ENCODE results near the gene DTD1.

Gene DTD1

GRCh38 chr20:18613553-18613952 is 25.7 kb downstream of the DTD1 start:
- no peaks in the 10 kb centered on the region for H3K4me1 ChIP-seq (ENCODE audit: control insufficient read depth in 1 of 2, insufficient read depth in 1 of 2, low read depth in 1 of 2, low read length in 1 of 2)

GRCh38 chr20:18614244-18614643 is 26.4 kb downstream of the DTD1 start:
- H3K4me3 ChIP-seq (ENCODE audit: low read depth in 1 of 2, low read length in 1 of 2) = no peak overlapping the region

More at GRCh38 chr20:18613553-18613952, 25.7 kb downstream of the DTD1 start:
- Histone ChIP-seq H3K9me3 (no peaks in the 10 kb centered on the region), H3K27ac (no peak overlapping the region), H3K36me3 (no peaks in the 10 kb centered on the region), H3K27me3 (no peaks in the 10 kb centered on the region), H3K4me3 (ENCODE audit: low read depth in 1 of 2, low read length in 1 of 2) (no peak overlapping the region)
- TF ChIP-seq CTCF (IDR thresholded peaks at IDR 0.05) = no peak

GRCh38 chr20:18615020-18615650 is 27.3 kb downstream of the DTD1 start:
- Histone ChIP-seq H3K27me3 (no peaks in the 10 kb centered on the region), H3K36me3 (no peaks in the 10 kb centered on the region), H3K4me3 (ENCODE audit: low read depth in 1 of 2, low read length in 1 of 2) (no peak overlapping the region), H3K9me3 (no peaks in the 10 kb centered on the region), H3K27ac (no peak overlapping the region), H3K4me1 (ENCODE audit: control insufficient read depth in 1 of 2, insufficient read depth in 1 of 2, low read depth in 1 of 2, low read length in 1 of 2) (no peaks in the 10 kb centered on the region)
- TF ChIP-seq CTCF (IDR thresholded peaks at IDR 0.05) = no peak

More at GRCh38 chr20:18614244-18614643, 26.4 kb downstream of the DTD1 start:
- H3K27ac ChIP-seq = no peak overlapping the region
- no peaks in the 10 kb centered on the region for H3K36me3 ChIP-seq
- no peaks in the 10 kb centered on the region for H3K4me1 ChIP-seq (ENCODE audit: control insufficient read depth in 1 of 2, insufficient read depth in 1 of 2, low read depth in 1 of 2, low read length in 1 of 2)
- H3K9me3 ChIP-seq = no peaks in the 10 kb centered on the region
- no peak for TF ChIP-seq CTCF (IDR thresholded peaks at IDR 0.05)
- no peaks in the 10 kb centered on the region for H3K27me3 ChIP-seq

GRCh38 chr20:18621004-18621403 is 33.1 kb downstream of the DTD1 start:
- no peak overlapping the region for H3K4me3 ChIP-seq (ENCODE audit: low read depth in 1 of 2, low read length in 1 of 2)
- H3K9me3 ChIP-seq = no peaks in the 10 kb centered on the region
- H3K27me3 ChIP-seq = no peaks in the 10 kb centered on the region
- peaks cover 0 to 6% of the 10 kb centered on the region in 2 experiments for H3K4me1 ChIP-seq (ENCODE audit: control insufficient read depth in 1 of 2, insufficient read depth in 1 of 2, low read depth in 1 of 2, low read length in 1 of 2)
- H3K36me3 ChIP-seq = no peaks in the 10 kb centered on the region
- no peak overlapping the region for H3K27ac ChIP-seq
- TF ChIP-seq CTCF (IDR thresholded peaks at IDR 0.05) = no peak

GRCh38 chr20:18623156-18623910 is 35.5 kb downstream of the DTD1 start:
- no peak overlapping the region for H3K27ac ChIP-seq
- no peak for TF ChIP-seq CTCF (IDR thresholded peaks at IDR 0.05)

More at GRCh38 chr20:18623156-18623910, 35.5 kb downstream of the DTD1 start:
- H3K9me3 ChIP-seq = no peaks in the 10 kb centered on the region
- H3K4me1 ChIP-seq (ENCODE audit: control insufficient read depth in 1 of 2, insufficient read depth in 1 of 2, low read depth in 1 of 2, low read length in 1 of 2) = peaks cover 0 to 6% of the 10 kb centered on the region in 2 experiments
- H3K36me3 ChIP-seq = no peaks in the 10 kb centered on the region
- H3K27me3 ChIP-seq = no peaks in the 10 kb centered on the region
- H3K4me3 ChIP-seq (ENCODE audit: low read depth in 1 of 2, low read length in 1 of 2) = no peak overlapping the region
